ENCODE measurements around the gene KICS2. TPM values are rescaled to one million over a fixed set of nuclear protein-coding genes. Genes with fewer than 3 reads are reported as not detected.

The KICS2 gene
- total and polyA plus RNA-seq, 8 donors: 1.2 to 32.0 (median 5.7) TPM

GRCh38 chr12:64181430-64182291 is 40.4 kb downstream of the KICS2 start:
- intact Hi-C loops (cut with DNase I; ENCODE audit: low total_unique reads): loop anchor here (5.0 to 10.0 kb wide), 2 partner anchors 73 to 339 kb away; partner anchors contain the start of gene SRGAP1
- Histone ChIP-seq H3K4me1 (peaks cover 0 to 20% (median 8%) of the 10 kb centered on the region in 4 donors), H3K27me3 (no peaks in the 10 kb centered on the region), H3K36me3 (no peaks in the 10 kb centered on the region), H3K4me3 (no peak overlapping the region), H3K27ac (peak overlapping the region in 4 of 5 donors; percentile 31 to 75 (median 54)), H3K9me3 (no peaks in the 10 kb centered on the region)
- WGBS, 5 donors: 32 to 38% (median 37%) methylated on average over 3 of the region's 3 CpGs
- no peak for TF ChIP-seq EP300 (IDR thresholded peaks at IDR 0.05)
- no peak for TF ChIP-seq POLR2A (IDR thresholded peaks at IDR 0.05)
- TF ChIP-seq CTCF (IDR thresholded peaks at IDR 0.05): peak in 5 of 7 experiments; percentile 43 to 66 (median 52)
- peak in 2 of 3 donors; percentile 38 to 62 for TF ChIP-seq POLR2AphosphoS5 (IDR thresholded peaks at IDR 0.05)
- peak; percentile 44 to 82 for DNase-seq

DNA sequence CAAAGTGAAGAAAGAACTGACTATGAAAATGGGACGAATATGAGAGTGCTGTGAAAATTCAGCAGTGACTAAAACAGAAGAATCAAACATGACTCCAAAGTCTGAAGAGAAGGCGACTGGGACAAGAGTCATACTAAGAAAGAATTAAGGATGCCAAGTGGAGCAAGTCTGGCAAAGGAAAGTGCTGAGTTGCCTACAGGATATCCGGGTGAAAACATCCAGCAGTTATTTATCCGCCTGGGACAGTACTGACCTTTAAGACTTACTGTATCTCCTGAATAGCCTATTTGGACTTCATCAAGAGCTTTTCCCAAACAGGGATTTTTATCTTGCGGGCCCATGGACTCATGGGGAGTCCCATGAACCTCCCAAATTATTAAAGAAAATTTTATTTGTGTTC is 41.1 kb downstream of the KICS2 start:
- WGBS, 5 donors: 59 to 75% (median 72%) methylated on average over 5 of the region's 5 CpGs
- intact Hi-C loops (cut with DNase I; ENCODE audit: low total_unique reads): loop anchor here (5.0 to 10.0 kb wide), 2 partner anchors 74 to 339 kb away; partner anchors contain the start of gene SRGAP1
- peak in 1 of 2 donors; percentile 10 for DNase-seq
- Histone ChIP-seq H3K4me3 (no peak overlapping the region), H3K4me1 (peaks cover 0 to 20% (median 8%) of the 10 kb centered on the region in 4 donors), H3K36me3 (no peaks in the 10 kb centered on the region), H3K27me3 (no peaks in the 10 kb centered on the region), H3K9me3 (no peaks in the 10 kb centered on the region), H3K27ac (peak overlapping the region in 4 of 5 donors; percentile 6 to 75 (median 52))
- TF ChIP-seq EP300 (IDR thresholded peaks at IDR 0.05) (no peak), POLR2AphosphoS5 (IDR thresholded peaks at IDR 0.05) (peak in 1 of 3 donors; percentile 33)

DNA sequence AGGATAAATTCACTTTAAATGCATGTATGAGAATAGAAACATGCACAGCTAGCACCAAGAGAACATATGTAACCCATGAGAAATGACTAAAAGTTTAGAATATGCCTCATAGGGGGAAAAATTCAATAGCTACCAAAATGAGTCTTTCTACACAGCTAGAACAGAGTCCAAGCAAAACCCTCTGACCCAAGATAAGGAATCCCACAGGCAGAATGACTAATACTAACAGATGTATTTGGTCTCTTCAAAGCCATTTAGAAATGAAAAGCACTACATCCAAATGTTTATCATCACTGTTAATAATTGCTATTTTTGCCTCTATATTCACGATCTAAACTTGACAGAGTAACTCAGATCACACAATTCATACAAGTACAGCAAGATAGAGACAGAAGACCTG is 44.0 kb downstream of the KICS2 start:
- Histone ChIP-seq H3K27me3 (no peaks in the 10 kb centered on the region), H3K27ac (no peak overlapping the region), H3K9me3 (no peaks in the 10 kb centered on the region), H3K4me3 (no peak overlapping the region), H3K4me1 (peaks cover 0 to 20% (median 8%) of the 10 kb centered on the region in 4 donors), H3K36me3 (no peaks in the 10 kb centered on the region)
- DNase-seq: peak in 1 of 2 donors; percentile 11
- no peak for TF ChIP-seq POLR2AphosphoS5 (IDR thresholded peaks at IDR 0.05)
- 41 to 52% (median 41%) methylated on average over 1 of the region's 1 CpG for WGBS, 5 donors
- intact Hi-C loops (cut with DNase I; ENCODE audit: low total_unique reads): no loop called here

DNA sequence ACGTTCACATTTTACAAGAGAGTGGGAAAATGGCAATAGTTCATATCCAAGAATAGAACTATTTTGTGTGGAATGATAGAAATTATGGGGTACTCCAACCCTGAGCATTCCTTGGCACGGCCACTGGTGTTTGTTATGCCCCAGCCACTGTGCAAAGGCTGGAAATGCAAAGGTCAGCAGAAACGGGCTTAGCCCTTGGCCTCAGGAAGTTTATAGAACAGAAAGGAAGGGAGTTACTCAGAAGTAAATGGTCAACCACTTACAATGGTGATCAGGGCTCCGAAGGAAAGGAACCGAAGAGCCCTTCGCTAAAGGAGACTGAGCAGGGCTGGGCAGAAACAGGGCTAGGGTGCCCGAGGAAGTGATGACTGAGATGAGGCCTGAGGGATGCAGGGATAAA is 45.1 kb downstream of the KICS2 start:
- no peaks in the 10 kb centered on the region for H3K36me3 ChIP-seq
- no peaks in the 10 kb centered on the region for H3K27me3 ChIP-seq
- intact Hi-C loops (cut with DNase I; ENCODE audit: low total_unique reads): no loop called here
- TF ChIP-seq CTCF (IDR thresholded peaks at IDR 0.05) (no peak), EP300 (IDR thresholded peaks at IDR 0.05) (no peak), POLR2A (IDR thresholded peaks at IDR 0.05) (no peak), POLR2AphosphoS5 (IDR thresholded peaks at IDR 0.05) (no peak)
- H3K9me3 ChIP-seq: no peaks in the 10 kb centered on the region
- DNase-seq: peak in 1 of 2 donors; percentile 13
- H3K4me1 ChIP-seq: peaks cover 0 to 17% (median 6%) of the 10 kb centered on the region in 4 donors
- H3K4me3 ChIP-seq: no peak overlapping the region
- WGBS, 5 donors: 79 to 80% (median 79%) methylated on average over 7 of the region's 7 CpGs
- no peak overlapping the region for H3K27ac ChIP-seq

GRCh38 chr12:64175254-64175945 is 46.7 kb downstream of the KICS2 start:
- intact Hi-C loops (cut with DNase I; ENCODE audit: low total_unique reads): no loop called here
- WGBS, 5 donors: 75 to 84% (median 78%) methylated on average over 2 of the region's 2 CpGs
- H3K9me3 ChIP-seq: no peaks in the 10 kb centered on the region
- no peaks in the 10 kb centered on the region for H3K36me3 ChIP-seq
- H3K27me3 ChIP-seq: no peaks in the 10 kb centered on the region
- DNase-seq: no peak
- TF ChIP-seq EP300 (IDR thresholded peaks at IDR 0.05) (no peak), POLR2A (IDR thresholded peaks at IDR 0.05) (no peak), POLR2AphosphoS5 (IDR thresholded peaks at IDR 0.05) (no peak), CTCF (IDR thresholded peaks at IDR 0.05) (no peak)
- H3K4me1 ChIP-seq: peaks cover 0 to 6% (median 0%) of the 10 kb centered on the region in 4 donors
- no peak overlapping the region for H3K27ac ChIP-seq
- no peak overlapping the region for H3K4me3 ChIP-seq

Measured in stomach (tissue), 9 donors.